GM10248 (cell line): Measurements from ENCODE around the gene CABP1.

Source experiments
- CTCF ChIA-PET: fragments of 300-600 bp; sonication (Branson Sonifier 250); formaldehyde crosslinking; extraction: SDS; loops from one replicate; lab custom pipeline; 2021; ENCODE audit warnings: antibody characterized with exemption; lab: Yijun Ruan, JAX
- POLR2A ChIA-PET: fragments of 350-650 bp; sonication (Branson Sonifier 250); formaldehyde crosslinking; extraction: SDS; loops from one replicate; lab custom pipeline; 2020; ENCODE audit warnings: antibody characterized with exemption; lab: Yijun Ruan, JAX
- DNase-seq: peaks from one replicate; pipeline ENCODE4 v3.0.0; 2012; ENCODE audit errors: extremely low spot score
- CTCF ChIP-seq: IDR thresholded peaks from 2 replicates; pipeline ENCODE4 v1.5.1; 2012; ENCODE audit warnings: mild to moderate bottlenecking, low read depth; ENCODE audit errors: extremely low read depth, missing control alignments, control extremely low read depth

The CABP1 gene

GRCh38 chr12:120690978-120691377 is 50.6 kb downstream of the CABP1 start:
- CTCF ChIA-PET = interaction anchor here (0.6 to 6.1 kb wide), 3 partner anchors 43 to 443 kb away, joined by 3 to 50 read pairs (median 3); no protein-coding TSS in a partner anchor
- POLR2A ChIA-PET = no interaction called here
- TF ChIP-seq CTCF = no peak
- DNase-seq = no peak

GRCh38 chr12:120692524-120693033 is 52.2 kb downstream of the CABP1 start:
- no peak for TF ChIP-seq CTCF
- POLR2A ChIA-PET = no interaction called here
- CTCF ChIA-PET = interaction anchor here (1.2 to 1.4 kb wide), 2 partner anchors 9 to 110 kb away, joined by 3 to 7 read pairs; no protein-coding TSS in a partner anchor
- no peak for DNase-seq

- no peak for DNase-seq
- ChIA-PET POLR2A (no interaction called here), CTCF (interaction anchor here (1.2 to 1.7 kb wide), 4 partner anchors 12 to 45 kb away, joined by 3 to 5 read pairs (median 4); no protein-coding TSS in a partner anchor)
- TF ChIP-seq CTCF = no peak
Observed at GRCh38 chr12:120693848-120694247, 53.4 kb downstream of the CABP1 start.

- DNase-seq = no peak
- CTCF ChIA-PET = no interaction called here
- POLR2A ChIA-PET = no interaction called here
- TF ChIP-seq CTCF = no peak
Observed at GRCh38 chr12:120696626-120697025, 56.2 kb downstream of the CABP1 start.

- POLR2A ChIA-PET = no interaction called here
- CTCF ChIA-PET = interaction anchor here (1.1 to 7.7 kb wide), 6 partner anchors 9 to 275 kb away, joined by 3 to 61 read pairs (median 6); partner anchors contain the start of gene MLEC
- no peak for DNase-seq
- TF ChIP-seq CTCF = no peak
Observed at GRCh38 chr12:120697344-120697743, 56.9 kb downstream of the CABP1 start.

- TF ChIP-seq CTCF = no peak
- POLR2A ChIA-PET = interaction anchor here (0.6 to 1.0 kb wide), 2 partner anchors 12 to 403 kb away, joined by 3 read pairs; partner anchors contain the start of gene MLEC
- DNase-seq = no peak
Observed at GRCh38 chr12:120698665-120699064, 58.2 kb downstream of the CABP1 start.

More at GRCh38 chr12:120698665-120699064, 58.2 kb downstream of the CABP1 start:
- CTCF ChIA-PET = interaction anchor here (0.6 to 7.7 kb wide), 9 partner anchors 9 to 363 kb away, joined by 3 to 61 read pairs (median 3); partner anchors contain the start of gene MLEC
